ENCODE measurements around the gene OSBP2.

OSBP2 gene

GRCh38 chr22:30822216-30823014 is 127.7 kb downstream of the OSBP2 start:
- no peak for DNase-seq

- DNase-seq, result no peak
Observed at GRCh38 chr22:30823015-30823370, 128.3 kb downstream of the OSBP2 start.

- no peak for DNase-seq
Observed at GRCh38 chr22:30824096-30824495, 129.4 kb downstream of the OSBP2 start.

- DNase-seq, result no peak
Observed at GRCh38 chr22:30824711-30825110, 130.0 kb downstream of the OSBP2 start.

GRCh38 chr22:30825711-30826505 is 131.2 kb downstream of the OSBP2 start:
- DNase-seq, result no peak

GRCh38 chr22:30826670-30827355 is 132.1 kb downstream of the OSBP2 start:
- DNase-seq, result no peak

GRCh38 chr22:30827646-30828045 is 133.0 kb downstream of the OSBP2 start:
- DNase-seq, result no peak

- DNase-seq, result no peak
Observed at GRCh38 chr22:30828187-30829155, 133.8 kb downstream of the OSBP2 start.

GRCh38 chr22:30829901-30830550 is 135.4 kb downstream of the OSBP2 start:
- no peak for DNase-seq

- no peak for DNase-seq
Observed at GRCh38 chr22:30830907-30831306, 136.2 kb downstream of the OSBP2 start.

- no peak for DNase-seq
Observed at GRCh38 chr22:30832407-30832987, 137.8 kb downstream of the OSBP2 start.

- no peak for DNase-seq
Observed at GRCh38 chr22:30833322-30833721, 138.6 kb downstream of the OSBP2 start.

GRCh38 chr22:30837531-30837930 is 142.9 kb downstream of the OSBP2 start:
- no peak for DNase-seq

GRCh38 chr22:30838111-30838510 is 143.4 kb downstream of the OSBP2 start:
- no peak for DNase-seq

GRCh38 chr22:30841273-30841672 is 146.6 kb downstream of the OSBP2 start:
- DNase-seq, result no peak

- DNase-seq, result no peak
Observed at GRCh38 chr22:30843245-30843644, 148.6 kb downstream of the OSBP2 start.

GRCh38 chr22:30847583-30847982 is 152.9 kb downstream of the OSBP2 start:
- no peak for DNase-seq

- no peak for DNase-seq
Observed at GRCh38 chr22:30855266-30855665, 160.6 kb downstream of the OSBP2 start.

- no peak for DNase-seq
Observed at GRCh38 chr22:30855677-30856518, 161.2 kb downstream of the OSBP2 start.

GRCh38 chr22:30856741-30857502 is 162.2 kb downstream of the OSBP2 start:
- no peak for DNase-seq
